Gastrocnemius medialis (tissue), 4 donors: ENCODE data around the gene CLEC10A. TPM values are rescaled to one million over a fixed set of nuclear protein-coding genes. Genes with fewer than 3 reads are reported as not detected.

Source experiments
- ATAC-seq, 2 donors: fragments of 150-250 bp; one replicate each; pipeline ENCODE4 v1.9.1; 2016
- DNase-seq, 2 donors: peaks; one replicate each; pipeline ENCODE4 v3.0.0-alpha.2; 2019
- H3K27ac ChIP-seq, 4 donors: fragments of 200-600 bp; sonication (generic); 1 replicate in 1 of 4; 2 replicates in 3 of 4; pipeline ENCODE4 v1.5.1; 2016 to 2018; ENCODE audit warnings: mild to moderate bottlenecking in 2 of 4, moderate library complexity in 1 of 4
- H3K27me3 ChIP-seq, 3 donors: fragments of 200-600 bp; sonication (generic) in 2 of 3; 1 replicate in 1 of 3; 2 replicates in 2 of 3; pipeline versions ENCODE4 v1.5.1 to v1.6.0; 2016 to 2019; ENCODE audit warnings: mild to moderate bottlenecking in 1 of 3, moderate library complexity in 1 of 3
- H3K36me3 ChIP-seq, 2 donors: fragments of 200-600 bp; sonication (generic) in 1 of 2; one replicate each; pipeline ENCODE4 v1.5.1; 2017 to 2018
- H3K4me1 ChIP-seq, 2 donors: fragments of 200-600 bp; sonication (generic) in 1 of 2; one replicate each; pipeline ENCODE4 v1.5.1; 2016 to 2017; ENCODE audit warnings: mild to moderate bottlenecking in 2 of 2
- H3K4me3 ChIP-seq, 4 donors: fragments of 200-600 bp; sonication (generic) in 3 of 4; 1 replicate in 1 of 4; 2 replicates in 3 of 4; pipeline ENCODE4 v1.5.1; 2016 to 2019; ENCODE audit warnings: mild to moderate bottlenecking in 2 of 4
- H3K9me3 ChIP-seq, 3 donors: fragments of 200-600 bp; sonication (generic) in 2 of 3; 1 replicate in 1 of 3; 2 replicates in 2 of 3; pipeline ENCODE4 v1.5.1; 2016 to 2019
- CTCF ChIP-seq, 5 experiments: fragments of 450-650 bp in 3 of 5; fragments of 200-600 bp in 2 of 5; sonication (generic) in 2 of 5; IDR thresholded peaks in 4 of 5; conservative IDR thresholded peaks in 1 of 5; 1 replicate in 4 of 5; 2 replicates in 1 of 5; pipeline ENCODE4 v1.5.1; 2016 to 2019; ENCODE audit warnings: antibody characterized with exemption in 5 of 5, mild to moderate bottlenecking in 3 of 5, moderate library complexity in 3 of 5
- POLR2A ChIP-seq, 2 donors: fragments of 450-650 bp; IDR thresholded peaks; one replicate each; pipeline ENCODE4 v1.6.1; 2017; ENCODE audit warnings: antibody characterized with exemption in 2 of 2, mild to moderate bottlenecking in 2 of 2, moderate library complexity in 2 of 2
- in situ Hi-C, 4 donors: fragments of 200-750 bp; cut with MboI; loops; one replicate each; pipeline versions ENCODE4 v1.15.0 to v1.8.0; 2017; ENCODE audit warnings: low sequenced_read_pairs in 4 of 4
- intact Hi-C: fragments of 100-400 bp; cut with DNase I; formaldehyde crosslinking; loops from one replicate; pipeline ENCODE4 v1.15.1; 2023; ENCODE audit warnings: low total_unique reads
- total RNA-seq, 4 donors: library from RNA; depleted of rRNA; stranded (reverse); fragments of >200 nt; gene quantifications; one replicate each; pipeline versions ENCODE4 v1.1.0 to v1.2.3, GENCODE V29; 2016

Gene CLEC10A
- total RNA-seq, 4 donors from 2014 or later = 1.3 to 2.8 (median 2.3) TPM; not detected in 1

GRCh38 chr17:7108981-7109380 is 28.9 kb upstream of the CLEC10A start:
- Histone ChIP-seq H3K4me3 (no peak overlapping the region), H3K27me3 (peaks cover 7 to 16% (median 11%) of the 10 kb centered on the region in 3 donors), H3K27ac (no peak overlapping the region), H3K36me3 (no peaks in the 10 kb centered on the region), H3K4me1 (no peaks in the 10 kb centered on the region), H3K9me3 (no peaks in the 10 kb centered on the region)
- DNase-seq (no peak), ATAC-seq (no peak)
- in situ Hi-C loops = no loop called here
- intact Hi-C loops = no loop called here
- TF ChIP-seq CTCF (IDR thresholded peaks at IDR 0.05 in 4 of 5, conservative IDR thresholded peaks at IDR 0.05 in 1 of 5) = no peak
- no peak for TF ChIP-seq POLR2A (IDR thresholded peaks at IDR 0.05)

GRCh38 chr17:7108560-7108925 is 28.5 kb upstream of the CLEC10A start:
- DNase-seq = no peak

GRCh38 chr17:7107795-7108559 is 27.9 kb upstream of the CLEC10A start:
- TF ChIP-seq POLR2A (IDR thresholded peaks at IDR 0.05) (no peak), CTCF (IDR thresholded peaks at IDR 0.05 in 4 of 5, conservative IDR thresholded peaks at IDR 0.05 in 1 of 5) (no peak)
- ATAC-seq = no peak
- H3K9me3 ChIP-seq = no peaks in the 10 kb centered on the region
- intact Hi-C loops = no loop called here
- no peak overlapping the region for H3K27ac ChIP-seq
- DNase-seq = no peak
- H3K4me3 ChIP-seq = no peak overlapping the region
- no peaks in the 10 kb centered on the region for H3K36me3 ChIP-seq
- H3K27me3 ChIP-seq = peaks cover 7 to 16% (median 10%) of the 10 kb centered on the region in 3 donors
- in situ Hi-C loops = no loop called here
- H3K4me1 ChIP-seq = no peaks in the 10 kb centered on the region

More at GRCh38 chr17:7108560-7108925, 28.5 kb upstream of the CLEC10A start:
- no peak for TF ChIP-seq CTCF (IDR thresholded peaks at IDR 0.05 in 4 of 5, conservative IDR thresholded peaks at IDR 0.05 in 1 of 5)
- TF ChIP-seq POLR2A (IDR thresholded peaks at IDR 0.05) = no peak
- no peaks in the 10 kb centered on the region for H3K36me3 ChIP-seq
- in situ Hi-C loops (no loop called here), intact Hi-C loops (no loop called here)
- peaks cover 7 to 15% (median 11%) of the 10 kb centered on the region in 3 donors for H3K27me3 ChIP-seq
- H3K27ac ChIP-seq = no peak overlapping the region
- no peak for ATAC-seq
- no peak overlapping the region for H3K4me3 ChIP-seq
- H3K4me1 ChIP-seq = no peaks in the 10 kb centered on the region
- H3K9me3 ChIP-seq = no peaks in the 10 kb centered on the region

GRCh38 chr17:7107012-7107754 is 27.1 kb upstream of the CLEC10A start:
- Histone ChIP-seq H3K27me3 (peaks cover 7 to 20% (median 12%) of the 10 kb centered on the region in 3 donors), H3K4me1 (no peaks in the 10 kb centered on the region), H3K9me3 (no peaks in the 10 kb centered on the region), H3K36me3 (no peaks in the 10 kb centered on the region), H3K4me3 (no peak overlapping the region), H3K27ac (no peak overlapping the region)
- in situ Hi-C loops = no loop called here
- intact Hi-C loops = no loop called here
- DNase-seq = no peak
- TF ChIP-seq POLR2A (IDR thresholded peaks at IDR 0.05) (no peak), CTCF (IDR thresholded peaks at IDR 0.05 in 4 of 5, conservative IDR thresholded peaks at IDR 0.05 in 1 of 5) (no peak)
- ATAC-seq = no peak
